Measurements from ENCODE around the gene AQR. TPM values are rescaled to one million over a fixed set of nuclear protein-coding genes. Genes with fewer than 3 reads are reported as not detected.

Gene AQR
- total and polyA plus RNA-seq, 2 of the 8 experiments (the other 6 are each of a cell fraction or from before 2014, with no cell fraction given): 34.5 to 57.6 TPM

- Histone ChIP-seq H3K27ac (ENCODE audit: low read depth, low read length) (no peak overlapping the region), H4K20me1 (replicated peaks in 1 of 2; ENCODE audit: control insufficient read depth in 1 of 2, insufficient read depth in 2 of 2, low read length in 2 of 2) (no peaks in the 10 kb centered on the region), H3K36me3 (ENCODE audit: control insufficient read depth in 2 of 4, insufficient read depth in 4 of 4, low read length in 3 of 4) (no peaks in the 10 kb centered on the region), H2BK12ac (ENCODE audit: low read depth, low read length) (no peak overlapping the region), H3K14ac (ENCODE audit: insufficient read length) (no peak overlapping the region), H4K8ac (ENCODE audit: extremely low read depth, insufficient read depth, low read length) (no peak overlapping the region), H3K79me1 (ENCODE audit: low read depth, low read length) (no peaks in the 10 kb centered on the region), H2BK20ac (ENCODE audit: low read length) (peak overlapping the region; percentile 6; the same call in 1 of the 2 replicates), H3K4me2 (ENCODE audit: insufficient read depth in 1 of 2, low read depth in 2 of 2, low read length in 2 of 2) (no peak overlapping the region), H3K79me2 (ENCODE audit: control insufficient read depth in 1 of 2, insufficient read depth in 2 of 2, low read length in 2 of 2) (no peaks in the 10 kb centered on the region), H2AFZ (ENCODE audit: low read length) (no peak overlapping the region), H3K23me2 (ENCODE audit: low read depth, low read length) (no peaks in the 10 kb centered on the region), H4K5ac (ENCODE audit: insufficient read length, low read depth, low read length) (no peak overlapping the region), H2BK120ac (replicated peaks; ENCODE audit: low read depth, low read length) (no peak overlapping the region), H3K4me1 (replicated peaks in 1 of 4; ENCODE audit: control insufficient read depth in 3 of 4, insufficient read depth in 4 of 4, low read length in 3 of 4) (no peaks in the 10 kb centered on the region), H3K9ac (replicated peaks in 1 of 4; ENCODE audit: extremely low read depth in 1 of 4, low read depth in 3 of 4, low read length in 3 of 4) (no peak overlapping the region), H3K4me3 (ENCODE audit: extremely low read depth in 1 of 4, insufficient read depth in 2 of 4, low read depth in 3 of 4, low read length in 4 of 4) (no peak overlapping the region), H2BK5ac (ENCODE audit: low read depth, low read length) (no peak overlapping the region), H2AK5ac (ENCODE audit: low read depth, low read length) (no peak overlapping the region), H3K23ac (ENCODE audit: insufficient read length) (no peak overlapping the region), H3K4ac (replicated peaks; ENCODE audit: insufficient read length, low read depth, low read length) (no peak overlapping the region), H3K56ac (replicated peaks; ENCODE audit: insufficient read length, low read depth, low read length) (no peak overlapping the region), H3K18ac (ENCODE audit: extremely low read depth, low read length) (no peak overlapping the region), H3K27me3 (replicated peaks in 1 of 4; ENCODE audit: control insufficient read depth in 3 of 4, extremely low read depth in 1 of 4, insufficient read depth in 3 of 4, low read length in 3 of 4) (no peaks in the 10 kb centered on the region), H2BK15ac (ENCODE audit: low read length) (no peak overlapping the region), H4K91ac (replicated peaks; ENCODE audit: insufficient read length, low read length) (no peak overlapping the region), H3K9me3 (ENCODE audit: insufficient read depth in 2 of 2, low read depth in 1 of 2, low read length in 1 of 2) (no peaks in the 10 kb centered on the region)
- CTCF ChIA-PET (ENCODE audit: partially characterized antibody): interaction anchor here (1.3 kb wide), 2 partner anchors 9 to 18 kb away, joined by 3 read pairs; no protein-coding TSS in a partner anchor
- POLR2A ChIA-PET (ENCODE audit: partially characterized antibody): no interaction called here
- FAIRE-seq (no peak), DNase-seq (ENCODE audit: low read depth in 1 of 2, low spot score in 2 of 2) (no peak)
- WGBS, 2 experiments (ENCODE audit: extremely low coverage in 1 of 2, insufficient coverage in 1 of 2, insufficient read length in 1 of 2, insufficient replicate concordance in 2 of 2, low coverage in 1 of 2, low lambda C conversion rate in 2 of 2, missing lambda C conversion rate in 1 of 2): 60 to 71% methylated on average over 2 to 4 of the region's 4 CpGs
- no peak for TF ChIP-seq POU5F1 (IDR thresholded peaks at IDR 0.05; ENCODE audit: low read depth, low read length)
- TF ChIP-seq BRCA1 (IDR thresholded peaks at IDR 0.05; ENCODE audit: low read depth, low read length): no peak
Measured at GRCh38 chr15:35013370-35013769, 43.8 kb upstream of the AQR start.
